Stimulated activated CD4-positive, alpha-beta T cell treated with anti-CD3 and anti-CD28 coated beads, Interleukin-4, amount 100 ng/mL, for 4 hours (primary cell): ENCODE results near the gene OBSL1.

Experiments
- DNase-seq, 2 experiments: peaks; one replicate each; pipeline ENCODE4 v3.0.0-alpha.2; 2020

Gene OBSL1

GRCh38 chr2:219548990-219549389, 22.3 kb downstream of the OBSL1 start:
- DNase-seq = no peak

DNA sequence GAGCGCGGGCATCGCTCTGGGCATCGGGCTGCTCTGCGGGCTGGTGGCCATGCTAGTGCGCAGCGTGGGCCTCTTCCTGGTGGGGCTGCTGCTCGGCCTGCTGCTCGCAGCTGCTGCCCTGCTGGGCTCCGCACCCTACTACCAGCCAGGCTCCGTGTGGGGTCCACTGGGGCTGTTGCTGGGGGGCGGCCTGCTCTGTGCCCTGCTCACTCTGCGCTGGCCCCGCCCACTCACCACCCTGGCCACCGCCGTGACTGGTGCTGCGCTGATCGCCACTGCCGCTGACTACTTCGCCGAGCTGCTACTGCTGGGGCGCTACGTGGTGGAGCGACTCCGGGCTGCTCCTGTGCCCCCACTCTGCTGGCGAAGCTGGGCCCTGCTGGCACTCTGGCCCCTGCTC, 23.7 kb downstream of the OBSL1 start:
- DNase-seq = no peak

- no peak for DNase-seq
These were observed 25.4 kb downstream of the OBSL1 start for GRCh38 chr2:219545943-219546352.

- DNase-seq = no peak
These were observed 25.9 kb downstream of the OBSL1 start for GRCh38 chr2:219545295-219545942.

GRCh38 chr2:219544567-219544966, 26.8 kb downstream of the OBSL1 start:
- DNase-seq = no peak

GRCh38 chr2:219543596-219544358, 27.6 kb downstream of the OBSL1 start, which contains the start of the genes CHPF and TMEM198:
Gene CHPF, minus strand, starts transcription at chr2:219543809. Its CDS starts 271 bp downstream, at chr2:219543538.
Gene TMEM198, plus strand, starts transcription at chr2:219544028. Its CDS starts 700 bp downstream, at chr2:219544728.
- DNase-seq = peak; percentile 91

DNA sequence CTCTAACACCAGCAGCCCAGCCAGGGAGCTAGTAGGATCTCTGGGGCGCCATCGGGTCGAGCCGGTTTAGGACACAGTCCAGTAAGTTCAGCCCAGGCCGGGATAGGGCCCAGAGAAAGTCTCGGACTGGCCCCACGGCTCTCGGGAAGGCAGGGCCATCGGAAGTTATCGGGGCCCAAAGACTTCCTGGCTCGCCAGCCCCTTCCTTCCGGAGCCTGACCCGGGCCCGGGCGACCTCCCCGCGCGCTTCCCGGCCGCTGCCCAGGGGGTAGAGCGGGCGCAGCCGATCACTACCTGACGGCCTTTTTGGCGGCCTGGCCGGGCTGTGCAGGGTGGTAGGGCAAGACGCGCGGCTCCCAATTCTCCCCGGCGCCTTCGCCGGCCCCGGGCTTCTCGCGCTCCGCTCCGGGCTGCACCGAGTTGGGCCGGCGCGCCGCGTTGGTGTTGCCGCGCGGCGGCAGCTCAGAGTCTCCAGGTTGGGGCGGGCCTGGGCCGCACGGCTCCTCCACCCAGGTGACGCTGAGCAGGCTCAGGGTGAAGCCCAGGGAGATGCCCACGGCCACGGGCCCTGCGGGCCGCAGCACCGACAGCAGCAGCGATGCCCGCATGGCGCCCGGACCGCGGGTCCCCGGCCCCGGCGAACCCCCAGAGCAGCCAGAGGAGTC, 28.3 kb downstream of the OBSL1 start:
- DNase-seq = no peak

DNA sequence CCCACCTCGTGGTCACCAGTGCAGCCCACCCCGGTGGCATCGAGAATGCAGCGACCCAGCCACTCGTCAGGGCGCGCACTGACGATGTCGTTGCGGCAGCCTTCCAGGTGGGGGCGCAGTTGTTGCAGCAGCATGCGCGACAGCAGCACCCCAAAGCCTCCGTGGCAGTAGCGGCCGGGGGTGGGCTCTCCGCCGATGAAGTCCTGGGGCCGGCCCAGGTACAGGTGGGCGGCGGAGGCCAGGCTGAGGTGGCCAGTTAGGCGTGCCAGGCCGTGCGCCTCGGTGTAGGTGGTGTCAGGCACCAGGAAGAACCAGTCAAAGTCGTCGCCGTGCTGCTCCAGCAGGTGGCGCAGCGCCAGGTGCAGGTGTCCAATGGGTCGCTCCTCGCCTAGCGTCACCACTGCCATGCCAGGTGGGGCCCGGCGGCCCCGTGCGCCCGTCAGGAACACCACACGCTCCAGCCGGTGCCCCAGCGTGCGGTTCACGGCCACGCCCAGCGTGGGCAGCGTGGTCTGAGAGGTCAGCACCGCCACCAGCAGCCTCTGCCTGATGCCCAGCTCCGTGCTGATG, 29.6 kb downstream of the OBSL1 start:
- DNase-seq = peak; percentile 84

- no peak for DNase-seq
These were observed 30.4 kb downstream of the OBSL1 start for GRCh38 chr2:219540784-219541504.

- no peak for DNase-seq
These were observed 31.2 kb downstream of the OBSL1 start for GRCh38 chr2:219539926-219540678.

GRCh38 chr2:219538956-219539788, 32.2 kb downstream of the OBSL1 start:
- DNase-seq = no peak

- DNase-seq = no peak
These were observed 32.8 kb downstream of the OBSL1 start for GRCh38 chr2:219538504-219538951.

DNA sequence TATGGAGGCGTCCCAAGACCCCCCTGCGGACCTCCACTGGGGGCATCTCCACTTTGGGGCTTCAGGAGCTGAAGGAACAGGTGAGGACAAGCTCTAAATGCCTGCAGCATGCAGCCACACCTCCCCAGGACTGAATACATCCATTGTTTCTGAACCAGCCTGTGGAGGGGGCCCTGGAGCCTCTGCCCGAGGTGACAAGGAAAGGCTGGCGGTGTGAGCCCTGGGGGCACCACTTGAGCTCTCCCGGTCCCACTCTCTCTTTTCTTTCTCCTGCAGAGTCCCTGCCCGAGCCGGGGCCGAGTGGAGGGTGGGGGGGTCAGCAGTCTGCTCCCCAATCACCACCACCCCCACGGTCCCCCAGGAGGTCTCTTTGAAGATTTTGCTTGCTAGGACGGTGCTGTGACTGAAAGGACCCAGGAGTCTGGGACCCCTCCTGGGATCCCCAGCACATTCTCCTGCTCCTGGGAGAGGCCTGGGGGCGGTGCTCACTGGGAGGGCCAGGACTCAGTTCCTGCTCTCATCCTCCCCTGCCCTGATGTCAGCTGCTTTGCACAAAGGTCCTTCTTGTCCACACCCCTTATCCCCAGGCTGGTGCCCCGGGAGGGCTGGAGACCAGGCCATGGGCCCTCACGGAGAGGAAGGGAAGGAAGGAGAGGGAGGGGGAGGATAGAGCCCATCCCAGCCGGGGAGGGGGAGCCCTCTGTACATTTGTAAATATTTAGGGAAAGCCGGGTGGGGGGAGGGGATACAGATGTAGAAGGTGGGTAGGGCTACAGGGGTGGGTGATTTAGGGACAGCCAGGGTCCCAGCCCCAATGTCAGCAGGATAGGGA, 33.5 kb downstream of the OBSL1 start:
- no peak for DNase-seq

DNA sequence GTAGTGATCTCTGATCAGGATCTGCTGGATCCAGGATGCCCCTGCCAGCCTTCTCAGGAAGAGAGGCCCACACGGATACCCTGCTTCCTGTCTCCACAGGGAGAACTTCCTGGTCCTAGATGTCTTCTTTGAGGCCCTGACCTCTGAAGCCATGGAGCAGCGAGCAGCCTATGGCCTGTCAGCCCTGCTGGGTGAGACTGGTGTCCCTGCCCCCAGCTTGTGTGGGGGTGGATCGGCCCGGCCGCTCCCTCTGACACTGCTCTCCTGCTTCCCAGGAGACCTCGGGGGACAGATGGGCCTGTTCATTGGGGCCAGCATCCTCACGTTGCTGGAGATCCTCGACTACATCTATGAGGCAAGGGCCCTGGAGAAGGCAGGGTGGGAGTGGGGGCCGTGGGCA, 34.4 kb downstream of the OBSL1 start:
- DNase-seq = no peak

DNA sequence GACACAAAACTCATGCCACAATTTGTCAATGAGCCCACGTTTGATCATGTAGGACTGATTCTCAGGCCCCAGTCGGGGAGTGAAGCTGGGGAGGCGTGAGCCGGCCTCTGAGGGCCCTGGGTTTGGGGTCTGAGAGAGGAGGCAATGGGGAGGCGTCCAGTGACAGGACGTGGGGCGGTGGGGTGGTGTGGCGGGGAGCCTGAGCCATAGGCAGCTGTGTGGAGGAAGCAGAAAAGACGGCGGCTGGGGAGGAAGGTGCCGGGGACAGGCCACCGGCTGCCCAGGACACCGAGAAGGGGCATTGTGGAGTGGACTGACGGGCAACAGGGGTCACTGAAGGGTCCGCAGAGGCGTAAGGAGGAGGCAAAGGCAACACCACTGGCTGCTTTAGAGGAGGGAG, 34.9 kb downstream of the OBSL1 start:
- no peak for DNase-seq

DNA sequence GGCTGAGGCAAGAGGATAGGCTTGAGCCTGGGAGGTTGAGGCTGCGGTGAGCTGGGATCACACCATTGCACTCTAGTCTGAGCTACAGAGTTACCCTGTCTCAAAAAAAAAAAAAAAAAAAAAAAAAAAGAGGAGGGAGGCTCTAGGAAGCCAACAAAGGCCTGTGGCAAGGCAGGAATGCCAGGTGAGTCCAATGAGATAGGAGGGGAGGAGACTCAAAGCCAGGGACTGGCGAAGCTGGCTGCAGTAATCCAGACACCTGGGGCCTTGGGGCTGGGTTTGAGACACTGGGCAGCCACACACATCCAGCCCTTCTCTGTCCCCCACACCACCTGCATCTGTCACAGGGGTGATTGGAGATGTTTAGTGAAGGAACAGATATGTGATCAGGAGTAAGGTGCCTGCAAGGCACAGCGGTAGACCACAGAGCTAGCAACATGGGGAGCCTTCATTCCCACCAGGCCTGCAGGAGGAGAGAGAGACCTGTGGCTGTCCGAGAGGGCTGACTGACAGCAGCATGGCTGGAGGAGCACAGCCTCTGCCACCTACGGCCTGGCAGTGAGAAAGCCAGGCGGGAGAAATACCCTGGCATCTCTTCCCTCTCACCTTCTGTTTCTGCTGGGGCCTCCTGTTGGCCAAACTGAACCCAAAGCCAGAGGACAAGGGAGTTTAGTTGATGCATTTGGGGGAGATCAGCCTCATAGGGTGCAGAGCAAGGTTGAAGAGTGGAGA, 37.2 kb downstream of the OBSL1 start:
- no peak for DNase-seq

- DNase-seq = no peak
These were observed 39.0 kb downstream of the OBSL1 start for GRCh38 chr2:219532378-219532649.

DNA sequence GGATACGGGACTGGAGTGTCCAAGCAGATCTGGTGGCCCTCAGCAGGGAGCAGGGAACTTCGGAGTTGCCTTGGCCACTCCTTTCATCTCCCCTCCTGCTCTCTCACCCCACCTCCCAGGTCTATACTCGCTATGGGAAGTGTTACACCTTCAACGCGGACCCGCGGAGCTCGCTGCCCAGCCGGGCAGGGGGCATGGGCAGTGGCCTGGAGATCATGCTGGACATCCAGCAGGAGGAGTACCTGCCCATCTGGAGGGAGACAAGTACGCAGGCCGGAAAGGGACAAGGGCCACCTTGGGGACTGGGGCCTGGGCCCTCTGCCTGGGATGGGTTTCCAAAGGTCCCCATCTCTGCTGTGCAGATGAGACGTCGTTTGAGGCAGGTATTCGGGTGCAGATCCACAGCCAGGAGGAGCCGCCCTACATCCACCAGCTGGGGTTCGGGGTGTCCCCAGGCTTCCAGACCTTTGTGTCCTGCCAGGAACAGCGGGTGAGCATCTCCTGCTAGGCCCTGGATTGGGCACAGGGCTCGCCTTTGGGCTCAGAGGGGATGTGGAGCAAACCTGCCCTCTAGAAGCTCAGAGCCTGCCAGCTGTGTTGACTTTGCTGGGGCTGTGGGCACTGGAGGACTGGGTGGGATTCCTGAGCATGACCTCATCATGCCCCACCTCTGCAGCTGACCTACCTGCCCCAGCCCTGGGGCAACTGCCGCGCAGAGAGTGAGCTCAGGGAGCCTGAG, 39.5 kb downstream of the OBSL1 start:
- no peak for DNase-seq
